ENCODE measurements around the gene PPP5C. TPM values are rescaled to one million over a fixed set of nuclear protein-coding genes. Genes with fewer than 3 reads are reported as not detected.

PPP5C gene
- total and polyA plus RNA-seq, 2 of the 8 experiments (the other 6 are each of a cell fraction or from before 2014, with no cell fraction given) = 112 to 156 TPM

DNA sequence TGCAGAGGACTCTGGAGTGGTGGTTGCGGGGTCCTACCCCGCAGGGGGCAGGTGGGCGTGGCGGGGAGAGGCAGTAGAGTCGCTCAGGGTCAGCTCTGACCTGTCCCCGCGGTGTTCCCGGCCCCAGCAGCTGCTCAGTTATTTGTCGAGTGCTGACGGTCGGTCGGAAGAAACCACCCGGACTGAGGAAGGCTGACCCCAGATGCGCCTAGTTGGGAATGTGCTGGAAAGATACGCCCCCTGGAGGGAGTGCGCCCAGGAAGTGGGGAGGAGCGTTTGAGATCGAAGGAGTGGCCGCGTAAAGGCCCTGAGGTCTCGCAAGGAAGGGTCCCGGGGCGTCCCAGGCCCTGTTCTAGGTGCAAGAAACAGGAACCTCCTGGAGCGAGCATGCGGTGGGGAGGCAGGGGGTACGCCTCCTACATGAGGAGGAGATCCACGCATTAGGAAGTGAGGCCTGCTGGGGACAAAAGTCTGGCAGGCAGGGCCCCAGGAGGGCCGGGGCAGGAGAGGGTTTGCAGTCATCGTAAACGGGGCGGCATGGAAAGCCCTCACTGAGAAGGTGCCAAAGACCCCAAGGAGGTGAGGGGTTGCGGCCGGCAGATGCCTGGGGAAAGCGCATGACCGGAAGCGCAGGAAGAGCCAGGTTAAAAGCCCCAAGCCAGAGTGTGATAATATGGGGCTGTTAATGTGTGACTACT lies 57.3 kb downstream of the PPP5C start (continued):
- TF ChIP-seq SRF (IDR thresholded peaks at IDR 0.05; ENCODE audit: low read depth, low read length) = no peak
- TF ChIP-seq, protein P1, sequence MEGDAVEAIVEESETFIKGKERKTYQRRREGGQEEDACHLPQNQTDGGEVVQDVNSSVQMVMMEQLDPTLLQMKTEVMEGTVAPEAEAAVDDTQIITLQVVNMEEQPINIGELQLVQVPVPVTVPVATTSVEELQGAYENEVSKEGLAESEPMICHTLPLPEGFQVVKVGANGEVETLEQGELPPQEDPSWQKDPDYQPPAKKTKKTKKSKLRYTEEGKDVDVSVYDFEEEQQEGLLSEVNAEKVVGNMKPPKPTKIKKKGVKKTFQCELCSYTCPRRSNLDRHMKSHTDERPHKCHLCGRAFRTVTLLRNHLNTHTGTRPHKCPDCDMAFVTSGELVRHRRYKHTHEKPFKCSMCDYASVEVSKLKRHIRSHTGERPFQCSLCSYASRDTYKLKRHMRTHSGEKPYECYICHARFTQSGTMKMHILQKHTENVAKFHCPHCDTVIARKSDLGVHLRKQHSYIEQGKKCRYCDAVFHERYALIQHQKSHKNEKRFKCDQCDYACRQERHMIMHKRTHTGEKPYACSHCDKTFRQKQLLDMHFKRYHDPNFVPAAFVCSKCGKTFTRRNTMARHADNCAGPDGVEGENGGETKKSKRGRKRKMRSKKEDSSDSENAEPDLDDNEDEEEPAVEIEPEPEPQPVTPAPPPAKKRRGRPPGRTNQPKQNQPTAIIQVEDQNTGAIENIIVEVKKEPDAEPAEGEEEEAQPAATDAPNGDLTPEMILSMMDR (IDR thresholded peaks at IDR 0.05; ENCODE audit: control extremely low read depth in 1 of 3, insufficient read depth in 1 of 3, low read depth in 1 of 3, low read length in 3 of 3) = peak in 1 of 3 experiments; percentile 6; a peak in 1 of 4 replicates

Data from H1 (cell line).